ENCODE results near the gene RCE1. TPM values are rescaled to one million over a fixed set of nuclear protein-coding genes. Genes with fewer than 3 reads are reported as not detected.

The RCE1 gene
- total RNA-seq, 1 donor from 2014 or later: 14.5 TPM

GRCh38 chr11:66857234-66857926, 14.1 kb downstream of the RCE1 start:
- no peak for ATAC-seq

GRCh38 chr11:66857927-66858185, 14.6 kb downstream of the RCE1 start:
- ATAC-seq: no peak

GRCh38 chr11:66858186-66858938, 15.1 kb downstream of the RCE1 start:
- no peak for ATAC-seq

- no peak for ATAC-seq
These were observed 15.9 kb downstream of the RCE1 start for GRCh38 chr11:66858939-66859685.

- no peak for ATAC-seq
These were observed 16.6 kb downstream of the RCE1 start for GRCh38 chr11:66859686-66860448.

GRCh38 chr11:66860449-66860831, 17.2 kb downstream of the RCE1 start:
- no peak for ATAC-seq

- ATAC-seq: no peak
These were observed 18.0 kb downstream of the RCE1 start for GRCh38 chr11:66861038-66861773.

GRCh38 chr11:66861774-66862558, 18.7 kb downstream of the RCE1 start:
- ATAC-seq: no peak

- no peak for ATAC-seq
These were observed 19.4 kb downstream of the RCE1 start for GRCh38 chr11:66862559-66863037.

- peak; percentile 69 for ATAC-seq
These were observed 20.3 kb downstream of the RCE1 start for GRCh38 chr11:66863428-66864125.

- ATAC-seq: peak; percentile 3
These were observed 21.1 kb downstream of the RCE1 start for GRCh38 chr11:66864172-66864901.

GRCh38 chr11:66864924-66865697, 21.9 kb downstream of the RCE1 start:
- ATAC-seq: no peak

- no peak for ATAC-seq
These were observed 22.8 kb downstream of the RCE1 start for GRCh38 chr11:66866007-66866406.

GRCh38 chr11:66866511-66866986, 23.3 kb downstream of the RCE1 start:
- ATAC-seq: no peak

GRCh38 chr11:66867425-66868040, 24.3 kb downstream of the RCE1 start:
- no peak for ATAC-seq

GRCh38 chr11:66868082-66868725, 25.0 kb downstream of the RCE1 start:
- no peak for ATAC-seq

GRCh38 chr11:66868726-66869566, 25.7 kb downstream of the RCE1 start:
- peak; percentile 56 for ATAC-seq
